ENCODE data around the gene NELL1. TPM values are rescaled to one million over a fixed set of nuclear protein-coding genes. Genes with fewer than 3 reads are reported as not detected.

The NELL1 gene
- total and polyA plus RNA-seq, 2 experiments from 2014 or later: 1.6 TPM; not detected in 1

DNA sequence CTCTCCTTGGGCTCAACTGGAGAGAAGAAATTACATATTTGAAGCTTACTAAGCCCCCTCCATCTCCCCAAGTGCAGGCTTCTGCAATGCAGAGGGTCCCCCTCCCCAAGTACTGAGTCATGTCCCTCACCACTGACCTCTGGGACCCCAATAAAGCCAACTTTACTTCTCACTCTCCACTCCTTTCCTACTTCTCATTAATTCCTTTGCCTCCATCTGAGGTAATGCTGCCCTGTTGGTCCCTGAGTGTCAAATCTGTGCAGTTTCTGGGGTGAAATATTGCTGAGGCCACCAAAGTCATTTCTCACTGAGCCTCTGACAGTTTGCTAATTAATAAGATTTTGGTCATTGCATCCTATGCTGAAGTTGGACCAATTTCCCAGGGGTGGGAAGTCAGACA, 101.6 kb downstream of the NELL1 start:
- H3K27me3 ChIP-seq (ENCODE audit: insufficient read depth): no peaks in the 10 kb centered on the region
- H3K36me3 Mint-ChIP-seq (ENCODE audit: low read depth): no peaks in the 10 kb centered on the region; the same call in 2 of the 3 replicates
- H3K79me2 ChIP-seq (replicated peaks; ENCODE audit: insufficient read depth): no peaks in the 10 kb centered on the region
- H3K4me1 ChIP-seq (ENCODE audit: insufficient read depth): 0 out of 2 replicates have a peak, but pooled peaks cover 4% of the 10 kb centered on the region
- no peak overlapping the region for H3K4me3 Mint-ChIP-seq
- H4K20me1 ChIP-seq (replicated peaks; ENCODE audit: insufficient read depth): no peaks in the 10 kb centered on the region
- peaks cover 3% of the 10 kb centered on the region; the same call in 1 of the 2 replicates for H3K9me2 ChIP-seq (ENCODE audit: insufficient read depth)
- H3K4me1 Mint-ChIP-seq: peaks cover 4% of the 10 kb centered on the region; the same call in 2 of the 3 replicates
- no peak overlapping the region for H2AFZ ChIP-seq
- no peak overlapping the region for H3K27ac ChIP-seq (ENCODE audit: low read depth)
- peak overlapping the region; percentile 13; the same call in 1 of the 2 replicates for H3K27ac Mint-ChIP-seq
- no peaks in the 10 kb centered on the region for H3K36me3 ChIP-seq (ENCODE audit: insufficient read depth)
- DNase-seq (ENCODE audit: low spot score) (no peak), ATAC-seq (no peak)
- H3K4me2 ChIP-seq: no peak overlapping the region
- no peaks in the 10 kb centered on the region for H3F3A ChIP-seq (replicated peaks; ENCODE audit: low read depth)
- H3K9me3 Mint-ChIP-seq: no peaks in the 10 kb centered on the region
- H3K27me3 Mint-ChIP-seq (ENCODE audit: insufficient read depth, low read depth, poor library complexity): peaks cover 3% of the 10 kb centered on the region
- TF ChIP-seq, protein P1, sequence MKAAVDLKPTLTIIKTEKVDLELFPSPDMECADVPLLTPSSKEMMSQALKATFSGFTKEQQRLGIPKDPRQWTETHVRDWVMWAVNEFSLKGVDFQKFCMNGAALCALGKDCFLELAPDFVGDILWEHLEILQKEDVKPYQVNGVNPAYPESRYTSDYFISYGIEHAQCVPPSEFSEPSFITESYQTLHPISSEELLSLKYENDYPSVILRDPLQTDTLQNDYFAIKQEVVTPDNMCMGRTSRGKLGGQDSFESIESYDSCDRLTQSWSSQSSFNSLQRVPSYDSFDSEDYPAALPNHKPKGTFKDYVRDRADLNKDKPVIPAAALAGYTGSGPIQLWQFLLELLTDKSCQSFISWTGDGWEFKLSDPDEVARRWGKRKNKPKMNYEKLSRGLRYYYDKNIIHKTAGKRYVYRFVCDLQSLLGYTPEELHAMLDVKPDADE (IDR thresholded peaks at IDR 0.05): no peak
- TF ChIP-seq, protein P2, sequence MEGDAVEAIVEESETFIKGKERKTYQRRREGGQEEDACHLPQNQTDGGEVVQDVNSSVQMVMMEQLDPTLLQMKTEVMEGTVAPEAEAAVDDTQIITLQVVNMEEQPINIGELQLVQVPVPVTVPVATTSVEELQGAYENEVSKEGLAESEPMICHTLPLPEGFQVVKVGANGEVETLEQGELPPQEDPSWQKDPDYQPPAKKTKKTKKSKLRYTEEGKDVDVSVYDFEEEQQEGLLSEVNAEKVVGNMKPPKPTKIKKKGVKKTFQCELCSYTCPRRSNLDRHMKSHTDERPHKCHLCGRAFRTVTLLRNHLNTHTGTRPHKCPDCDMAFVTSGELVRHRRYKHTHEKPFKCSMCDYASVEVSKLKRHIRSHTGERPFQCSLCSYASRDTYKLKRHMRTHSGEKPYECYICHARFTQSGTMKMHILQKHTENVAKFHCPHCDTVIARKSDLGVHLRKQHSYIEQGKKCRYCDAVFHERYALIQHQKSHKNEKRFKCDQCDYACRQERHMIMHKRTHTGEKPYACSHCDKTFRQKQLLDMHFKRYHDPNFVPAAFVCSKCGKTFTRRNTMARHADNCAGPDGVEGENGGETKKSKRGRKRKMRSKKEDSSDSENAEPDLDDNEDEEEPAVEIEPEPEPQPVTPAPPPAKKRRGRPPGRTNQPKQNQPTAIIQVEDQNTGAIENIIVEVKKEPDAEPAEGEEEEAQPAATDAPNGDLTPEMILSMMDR (conservative IDR thresholded peaks at IDR 0.05; ENCODE audit: low read depth in 2 of 2): no peak
- TF ChIP-seq, protein P3, sequence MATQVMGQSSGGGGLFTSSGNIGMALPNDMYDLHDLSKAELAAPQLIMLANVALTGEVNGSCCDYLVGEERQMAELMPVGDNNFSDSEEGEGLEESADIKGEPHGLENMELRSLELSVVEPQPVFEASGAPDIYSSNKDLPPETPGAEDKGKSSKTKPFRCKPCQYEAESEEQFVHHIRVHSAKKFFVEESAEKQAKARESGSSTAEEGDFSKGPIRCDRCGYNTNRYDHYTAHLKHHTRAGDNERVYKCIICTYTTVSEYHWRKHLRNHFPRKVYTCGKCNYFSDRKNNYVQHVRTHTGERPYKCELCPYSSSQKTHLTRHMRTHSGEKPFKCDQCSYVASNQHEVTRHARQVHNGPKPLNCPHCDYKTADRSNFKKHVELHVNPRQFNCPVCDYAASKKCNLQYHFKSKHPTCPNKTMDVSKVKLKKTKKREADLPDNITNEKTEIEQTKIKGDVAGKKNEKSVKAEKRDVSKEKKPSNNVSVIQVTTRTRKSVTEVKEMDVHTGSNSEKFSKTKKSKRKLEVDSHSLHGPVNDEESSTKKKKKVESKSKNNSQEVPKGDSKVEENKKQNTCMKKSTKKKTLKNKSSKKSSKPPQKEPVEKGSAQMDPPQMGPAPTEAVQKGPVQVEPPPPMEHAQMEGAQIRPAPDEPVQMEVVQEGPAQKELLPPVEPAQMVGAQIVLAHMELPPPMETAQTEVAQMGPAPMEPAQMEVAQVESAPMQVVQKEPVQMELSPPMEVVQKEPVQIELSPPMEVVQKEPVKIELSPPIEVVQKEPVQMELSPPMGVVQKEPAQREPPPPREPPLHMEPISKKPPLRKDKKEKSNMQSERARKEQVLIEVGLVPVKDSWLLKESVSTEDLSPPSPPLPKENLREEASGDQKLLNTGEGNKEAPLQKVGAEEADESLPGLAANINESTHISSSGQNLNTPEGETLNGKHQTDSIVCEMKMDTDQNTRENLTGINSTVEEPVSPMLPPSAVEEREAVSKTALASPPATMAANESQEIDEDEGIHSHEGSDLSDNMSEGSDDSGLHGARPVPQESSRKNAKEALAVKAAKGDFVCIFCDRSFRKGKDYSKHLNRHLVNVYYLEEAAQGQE (IDR thresholded peaks at IDR 0.05; ENCODE audit: unreplicated experiment): no peak
- no peak overlapping the region for H3K4me3 ChIP-seq

DNA sequence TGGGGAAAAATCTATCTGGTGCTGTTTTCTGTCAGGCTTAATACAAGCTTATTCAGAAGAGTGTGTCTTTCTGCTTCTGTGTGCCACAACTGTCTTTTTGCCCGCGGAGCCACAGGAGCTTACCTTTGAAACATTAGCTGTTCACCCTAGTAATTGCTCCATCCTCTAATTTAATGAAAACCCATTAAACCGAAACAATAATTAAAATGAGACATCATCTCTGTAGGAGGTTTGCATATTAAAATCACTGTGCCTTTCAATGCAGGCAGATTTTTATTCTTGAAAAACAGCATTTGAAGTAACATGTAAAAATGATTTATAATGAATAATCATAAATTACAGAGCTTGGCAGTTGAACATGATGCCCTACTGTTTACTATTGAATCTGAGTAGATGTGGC, 102.3 kb downstream of the NELL1 start:
- no peaks in the 10 kb centered on the region for H3F3A ChIP-seq (replicated peaks; ENCODE audit: low read depth)
- no peaks in the 10 kb centered on the region for H4K20me1 ChIP-seq (replicated peaks; ENCODE audit: insufficient read depth)
- H3K4me2 ChIP-seq: no peak overlapping the region
- no peak overlapping the region for H3K4me3 Mint-ChIP-seq
- peaks cover 3% of the 10 kb centered on the region; the same call in 1 of the 2 replicates for H3K9me2 ChIP-seq (ENCODE audit: insufficient read depth)
- no peaks in the 10 kb centered on the region for H3K9me3 Mint-ChIP-seq
- H2AFZ ChIP-seq: no peak overlapping the region
- H3K36me3 Mint-ChIP-seq (ENCODE audit: low read depth): no peaks in the 10 kb centered on the region; the same call in 2 of the 3 replicates
- peaks cover 2% of the 10 kb centered on the region for H3K27me3 Mint-ChIP-seq (ENCODE audit: insufficient read depth, low read depth, poor library complexity)
- no peak for ATAC-seq
- no peak for DNase-seq (ENCODE audit: low spot score)
- no peaks in the 10 kb centered on the region for H3K36me3 ChIP-seq (ENCODE audit: insufficient read depth)
- H3K27ac Mint-ChIP-seq: no peak overlapping the region
- H3K27ac ChIP-seq (ENCODE audit: low read depth): no peak overlapping the region
- peaks cover 4% of the 10 kb centered on the region; the same call in 2 of the 3 replicates for H3K4me1 Mint-ChIP-seq
- no peak overlapping the region for H3K4me3 ChIP-seq
- H3K27me3 ChIP-seq (ENCODE audit: insufficient read depth): no peaks in the 10 kb centered on the region
- H3K4me1 ChIP-seq (ENCODE audit: insufficient read depth): 0 out of 2 replicates have a peak, but pooled peaks cover 4% of the 10 kb centered on the region
- no peaks in the 10 kb centered on the region for H3K79me2 ChIP-seq (replicated peaks; ENCODE audit: insufficient read depth)
- TF ChIP-seq ZNF331 (CRISPR knock-in tag; IDR thresholded peaks at IDR 0.05; ENCODE audit: low read depth) (no peak), EZH2phosphoT487 (IDR thresholded peaks at IDR 0.05; ENCODE audit: unreplicated experiment) (no peak), STAT1 (IDR thresholded peaks at IDR 0.05; ENCODE audit: unreplicated experiment) (no peak), JUNB (IDR thresholded peaks at IDR 0.05; ENCODE audit: unreplicated experiment) (no peak), NANOG (IDR thresholded peaks at IDR 0.05; ENCODE audit: borderline replicate concordance) (no peak), CREB1 (CRISPR knock-in tag; IDR thresholded peaks at IDR 0.05; ENCODE audit: low read depth) (no peak)
- TF ChIP-seq, protein P1 (IDR thresholded peaks at IDR 0.05): no peak

Data from GM23338 (cell line).